PFSK-1 (cell line): ENCODE results near the gene HCN4.

Source experiments
- POLR2AphosphoS5 ChIP-seq: IDR thresholded peaks from 2 replicates; pipeline ENCODE4 v1.6.1; 2012; ENCODE audit warnings: low read depth, mild to moderate bottlenecking, control low read depth, low read length, moderate library complexity
- REST ChIP-seq, 2 experiments: IDR thresholded peaks; 2 replicates each; pipeline versions ENCODE4 v1.6.1 to v1.8.0; 2011 to 2012; ENCODE audit warnings: low read depth in 2 of 2, low read length in 2 of 2, control low read depth in 1 of 2, inconsistent platforms in 1 of 2, mild to moderate bottlenecking in 1 of 2, moderate library complexity in 1 of 2; ENCODE audit not compliant: insufficient read depth in 1 of 2
- SIN3A ChIP-seq: IDR thresholded peaks from 2 replicates; pipeline ENCODE4 v1.6.1; 2012; ENCODE audit warnings: mild to moderate bottlenecking, low read length, moderate library complexity, borderline replicate concordance; ENCODE audit not compliant: insufficient read depth
- TAF1 ChIP-seq: IDR thresholded peaks from 2 replicates; pipeline ENCODE4 v1.6.1; 2012; ENCODE audit warnings: low read length, control low read depth, borderline replicate concordance; ENCODE audit not compliant: insufficient read depth

GRCh38 chr15:73331501-73331900 lies 37.3 kb downstream of the HCN4 start:
- TF ChIP-seq SIN3A (no peak), POLR2AphosphoS5 (no peak), REST (IDR thresholded peaks at IDR 0.05; ENCODE audit: insufficient read depth in 1 of 2, low read depth in 2 of 2, low read length in 2 of 2) (no peak), TAF1 (no peak)
